ENCODE results near the gene ADRM1. TPM values are rescaled to one million over a fixed set of nuclear protein-coding genes. Genes with fewer than 3 reads are reported as not detected.

Gene ADRM1
- total RNA-seq, 1 experiment from 2014 or later, result 263 TPM

- intact Hi-C loops (cut with micrococcal nuclease; ENCODE audit: unreplicated experiment), result no loop called here
- Histone ChIP-seq H3K4me3 (ENCODE audit: low read depth, low read length) (no peak overlapping the region), H3K36me3 (ENCODE audit: control insufficient read depth, insufficient read depth, low read length) (peaks cover 50% of the 10 kb centered on the region), H3K9me3 (no peaks in the 10 kb centered on the region), H3K4me1 (no peaks in the 10 kb centered on the region), H3K27me3 (replicated peaks; ENCODE audit: control insufficient read depth, insufficient read depth, low read length) (no peaks in the 10 kb centered on the region)
- POLR2A ChIA-PET, result no interaction called here
- no peak overlapping the region for H3K4me3 Mint-ChIP-seq (ENCODE audit: unreplicated experiment)
- DNase-seq, result no peak
- TF ChIP-seq, protein P1, sequence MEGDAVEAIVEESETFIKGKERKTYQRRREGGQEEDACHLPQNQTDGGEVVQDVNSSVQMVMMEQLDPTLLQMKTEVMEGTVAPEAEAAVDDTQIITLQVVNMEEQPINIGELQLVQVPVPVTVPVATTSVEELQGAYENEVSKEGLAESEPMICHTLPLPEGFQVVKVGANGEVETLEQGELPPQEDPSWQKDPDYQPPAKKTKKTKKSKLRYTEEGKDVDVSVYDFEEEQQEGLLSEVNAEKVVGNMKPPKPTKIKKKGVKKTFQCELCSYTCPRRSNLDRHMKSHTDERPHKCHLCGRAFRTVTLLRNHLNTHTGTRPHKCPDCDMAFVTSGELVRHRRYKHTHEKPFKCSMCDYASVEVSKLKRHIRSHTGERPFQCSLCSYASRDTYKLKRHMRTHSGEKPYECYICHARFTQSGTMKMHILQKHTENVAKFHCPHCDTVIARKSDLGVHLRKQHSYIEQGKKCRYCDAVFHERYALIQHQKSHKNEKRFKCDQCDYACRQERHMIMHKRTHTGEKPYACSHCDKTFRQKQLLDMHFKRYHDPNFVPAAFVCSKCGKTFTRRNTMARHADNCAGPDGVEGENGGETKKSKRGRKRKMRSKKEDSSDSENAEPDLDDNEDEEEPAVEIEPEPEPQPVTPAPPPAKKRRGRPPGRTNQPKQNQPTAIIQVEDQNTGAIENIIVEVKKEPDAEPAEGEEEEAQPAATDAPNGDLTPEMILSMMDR (IDR thresholded peaks at IDR 0.05; ENCODE audit: insufficient read depth in 1 of 2, low read depth in 1 of 2, low read length in 1 of 2, severe bottlenecking in 1 of 2, unreplicated experiment in 1 of 2), result no peak
- no TSS peak for BruUV-seq (replicated peaks)
- H3K36me3 Mint-ChIP-seq (ENCODE audit: insufficient read depth, unreplicated experiment), result peaks cover 100% of the 10 kb centered on the region
- no peaks in the 10 kb centered on the region for H3K27me3 Mint-ChIP-seq (ENCODE audit: insufficient read depth, unreplicated experiment)
- CTCF ChIA-PET, result interaction anchor here (0.5 to 2.2 kb wide), 3 partner anchors 24 to 1795 kb away, joined by 3 to 8 read pairs (median 4); no protein-coding TSS in a partner anchor
- H3K27ac Mint-ChIP-seq (ENCODE audit: unreplicated experiment), result peak overlapping the region; percentile 6
- H3K9me3 Mint-ChIP-seq (ENCODE audit: unreplicated experiment), result no peaks in the 10 kb centered on the region
- no peaks in the 10 kb centered on the region for H3K4me1 Mint-ChIP-seq (ENCODE audit: low read depth, unreplicated experiment)
These were observed 22.5 kb downstream of the ADRM1 start for GRCh38 chr20:62325172-62325905.

DNA sequence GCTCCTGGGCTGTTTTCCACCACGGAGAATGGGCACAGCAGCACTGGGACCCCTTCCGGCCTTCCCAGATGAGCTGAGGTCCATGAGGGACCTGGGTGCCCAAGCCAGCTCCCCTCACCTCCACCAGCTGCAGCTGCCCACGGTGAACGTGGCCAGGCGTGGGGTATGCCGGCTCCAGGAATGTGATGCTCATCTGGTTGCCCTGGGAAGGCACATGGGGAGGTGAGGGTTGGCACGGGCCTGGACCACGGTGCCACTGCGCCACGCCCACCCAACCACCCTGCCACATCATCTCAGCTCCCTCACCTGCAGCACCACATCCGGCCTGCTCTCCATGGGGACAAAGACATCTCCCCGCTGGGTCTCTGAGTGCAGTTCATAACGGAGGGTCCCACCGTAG, 23.8 kb downstream of the ADRM1 start:
- POLR2A ChIA-PET, result no interaction called here
- Histone ChIP-seq H3K36me3 (ENCODE audit: control insufficient read depth, insufficient read depth, low read length) (peaks cover 46% of the 10 kb centered on the region), H3K4me3 (ENCODE audit: low read depth, low read length) (no peak overlapping the region), H3K27me3 (replicated peaks; ENCODE audit: control insufficient read depth, insufficient read depth, low read length) (no peaks in the 10 kb centered on the region), H3K4me1 (no peaks in the 10 kb centered on the region), H3K9me3 (no peaks in the 10 kb centered on the region)
- DNase-seq, result no peak
- TF ChIP-seq, protein P1 (IDR thresholded peaks at IDR 0.05; ENCODE audit: insufficient read depth in 1 of 2, low read depth in 1 of 2, low read length in 1 of 2, severe bottlenecking in 1 of 2, unreplicated experiment in 1 of 2), result no peak
- Mint-ChIP-seq H3K4me1 (ENCODE audit: low read depth, unreplicated experiment) (no peaks in the 10 kb centered on the region), H3K27me3 (ENCODE audit: insufficient read depth, unreplicated experiment) (no peaks in the 10 kb centered on the region), H3K4me3 (ENCODE audit: unreplicated experiment) (no peak overlapping the region), H3K9me3 (ENCODE audit: unreplicated experiment) (no peaks in the 10 kb centered on the region), H3K27ac (ENCODE audit: unreplicated experiment) (no peak overlapping the region), H3K36me3 (ENCODE audit: insufficient read depth, unreplicated experiment) (peaks cover 100% of the 10 kb centered on the region)
- no TSS peak for BruUV-seq (replicated peaks)
- intact Hi-C loops (cut with micrococcal nuclease; ENCODE audit: unreplicated experiment), result no loop called here
- CTCF ChIA-PET, result interaction anchor here (0.6 kb wide), 3 partner anchors 13 to 56 kb away, joined by 3 to 4 read pairs (median 3); no protein-coding TSS in a partner anchor

DNA sequence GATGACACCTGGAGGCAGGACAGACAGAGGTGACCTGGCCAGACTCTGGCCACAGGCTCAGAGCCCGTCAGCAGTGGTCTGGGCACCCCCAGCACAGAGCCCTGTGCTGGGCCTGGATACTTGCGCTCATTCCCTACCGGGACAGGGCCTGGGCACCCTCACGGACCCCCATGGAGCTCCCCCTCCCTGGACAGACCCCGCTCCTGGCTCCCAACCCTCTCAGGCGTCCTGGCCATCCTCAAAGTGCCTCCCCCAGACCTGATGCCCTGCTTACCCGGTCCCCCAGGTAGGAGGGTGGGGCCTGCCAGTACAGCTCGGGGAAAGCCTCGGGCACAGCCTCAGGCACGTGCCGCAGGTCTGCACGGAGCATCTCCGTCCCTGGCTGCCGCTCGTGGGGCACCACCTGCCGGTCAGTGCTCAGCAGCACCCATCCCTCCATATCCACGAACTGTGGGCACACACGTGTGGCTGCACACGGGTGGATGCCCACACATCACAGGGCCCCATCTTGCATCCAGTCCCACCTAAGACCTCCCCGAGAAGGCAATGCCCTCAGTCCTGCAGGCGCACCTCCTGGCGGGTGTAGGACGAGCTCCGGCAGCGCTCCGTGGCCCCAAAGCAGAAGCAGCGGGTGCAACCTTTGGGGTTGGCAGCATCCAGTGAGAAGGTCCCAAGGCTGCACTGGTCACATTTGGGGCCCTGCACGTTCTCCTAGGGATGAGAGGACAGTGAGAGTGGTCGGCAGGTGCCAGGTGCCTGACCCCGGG, 24.3 kb downstream of the ADRM1 start:
- Histone ChIP-seq H3K36me3 (ENCODE audit: control insufficient read depth, insufficient read depth, low read length) (peaks cover 43% of the 10 kb centered on the region), H3K4me3 (ENCODE audit: low read depth, low read length) (no peak overlapping the region), H3K27me3 (replicated peaks; ENCODE audit: control insufficient read depth, insufficient read depth, low read length) (no peaks in the 10 kb centered on the region), H3K4me1 (no peaks in the 10 kb centered on the region), H3K9me3 (no peaks in the 10 kb centered on the region)
- BruUV-seq (replicated peaks), result TSS peak; percentile 15
- Mint-ChIP-seq H3K27ac (ENCODE audit: unreplicated experiment) (no peak overlapping the region), H3K36me3 (ENCODE audit: insufficient read depth, unreplicated experiment) (peaks cover 100% of the 10 kb centered on the region), H3K27me3 (ENCODE audit: insufficient read depth, unreplicated experiment) (no peaks in the 10 kb centered on the region), H3K4me1 (ENCODE audit: low read depth, unreplicated experiment) (no peaks in the 10 kb centered on the region), H3K4me3 (ENCODE audit: unreplicated experiment) (peak overlapping the region; percentile 22), H3K9me3 (ENCODE audit: unreplicated experiment) (no peaks in the 10 kb centered on the region)
- ChIA-PET POLR2A (interaction anchor here (0.6 kb wide), 1 partner anchor 48 kb away, joined by 3 read pairs; no protein-coding TSS in a partner anchor), CTCF (interaction anchor here (0.6 kb wide), 1 partner anchor 55 kb away, joined by 3 read pairs; no protein-coding TSS in a partner anchor)
- intact Hi-C loops (cut with micrococcal nuclease; ENCODE audit: unreplicated experiment), result no loop called here
- no peak for DNase-seq
- TF ChIP-seq, protein P1 (IDR thresholded peaks at IDR 0.05; ENCODE audit: insufficient read depth in 1 of 2, low read depth in 1 of 2, low read length in 1 of 2, severe bottlenecking in 1 of 2, unreplicated experiment in 1 of 2), result no peak
